Measurements from ENCODE around the gene UBE2J2.

The UBE2J2 gene

GRCh38 chr1:1302951-1303509 lies 29.4 kb upstream of the UBE2J2 start:
- peaks cover 13% of the 10 kb centered on the region for H3K4me1 ChIP-seq (ENCODE audit: control insufficient read depth, insufficient read depth, low read length)
- no peaks in the 10 kb centered on the region for H3K27me3 ChIP-seq (ENCODE audit: control insufficient read depth, insufficient read depth, low read length)
- H3K36me3 ChIP-seq (ENCODE audit: control insufficient read depth, insufficient read depth, low read length), result no peaks in the 10 kb centered on the region; the same call in 1 of the 2 replicates
- H3K4me3 ChIP-seq (ENCODE audit: low read length), result no peak overlapping the region
- no peak for DNase-seq (ENCODE audit: low read depth, low spot score)
- no peaks in the 10 kb centered on the region for H3K9me3 ChIP-seq (ENCODE audit: control insufficient read depth, insufficient read depth, low read length)
- no peak overlapping the region for H3K27ac ChIP-seq (ENCODE audit: low read length)
- no CpG with 5 or more reads among the region's 31 CpGs for WGBS (ENCODE audit: insufficient coverage, insufficient read length)

GRCh38 chr1:1302006-1302430 lies 28.4 kb upstream of the UBE2J2 start:
- H3K27me3 ChIP-seq (ENCODE audit: control insufficient read depth, insufficient read depth, low read length), result no peaks in the 10 kb centered on the region
- H3K9me3 ChIP-seq (ENCODE audit: control insufficient read depth, insufficient read depth, low read length), result no peaks in the 10 kb centered on the region
- no peaks in the 10 kb centered on the region; the same call in 1 of the 2 replicates for H3K36me3 ChIP-seq (ENCODE audit: control insufficient read depth, insufficient read depth, low read length)
- no peak overlapping the region for H3K4me3 ChIP-seq (ENCODE audit: low read length)
- no CpG with 5 or more reads among the region's 9 CpGs for WGBS (ENCODE audit: insufficient coverage, insufficient read length)
- H3K27ac ChIP-seq (ENCODE audit: low read length), result no peak overlapping the region
- peaks cover 13% of the 10 kb centered on the region for H3K4me1 ChIP-seq (ENCODE audit: control insufficient read depth, insufficient read depth, low read length)
- DNase-seq (ENCODE audit: low read depth, low spot score), result no peak

GRCh38 chr1:1300352-1300739 lies 26.7 kb upstream of the UBE2J2 start:
- peaks cover 6% of the 10 kb centered on the region for H3K4me1 ChIP-seq (ENCODE audit: control insufficient read depth, insufficient read depth, low read length)
- no CpG with 5 or more reads among the region's 12 CpGs for WGBS (ENCODE audit: insufficient coverage, insufficient read length)

GRCh38 chr1:1299686-1300351 lies 26.2 kb upstream of the UBE2J2 start:
- H3K36me3 ChIP-seq (ENCODE audit: control insufficient read depth, insufficient read depth, low read length), result no peaks in the 10 kb centered on the region; the same call in 1 of the 2 replicates
- H3K9me3 ChIP-seq (ENCODE audit: control insufficient read depth, insufficient read depth, low read length), result no peaks in the 10 kb centered on the region
- DNase-seq (ENCODE audit: low read depth, low spot score), result no peak
- H3K27ac ChIP-seq (ENCODE audit: low read length), result no peak overlapping the region
- H3K4me3 ChIP-seq (ENCODE audit: low read length), result no peak overlapping the region
- WGBS (ENCODE audit: insufficient coverage, insufficient read length), result no CpG with 5 or more reads among the region's 22 CpGs
- peaks cover 4% of the 10 kb centered on the region; the same call in 1 of the 2 replicates for H3K4me1 ChIP-seq (ENCODE audit: control insufficient read depth, insufficient read depth, low read length)
- no peaks in the 10 kb centered on the region for H3K27me3 ChIP-seq (ENCODE audit: control insufficient read depth, insufficient read depth, low read length)

More at GRCh38 chr1:1300352-1300739, 26.7 kb upstream of the UBE2J2 start:
- Histone ChIP-seq H3K27ac (ENCODE audit: low read length) (no peak overlapping the region), H3K4me3 (ENCODE audit: low read length) (no peak overlapping the region), H3K27me3 (ENCODE audit: control insufficient read depth, insufficient read depth, low read length) (no peaks in the 10 kb centered on the region), H3K36me3 (ENCODE audit: control insufficient read depth, insufficient read depth, low read length) (no peaks in the 10 kb centered on the region; the same call in 1 of the 2 replicates), H3K9me3 (ENCODE audit: control insufficient read depth, insufficient read depth, low read length) (no peaks in the 10 kb centered on the region)
- no peak for DNase-seq (ENCODE audit: low read depth, low spot score)

- Histone ChIP-seq H3K27me3 (ENCODE audit: control insufficient read depth, insufficient read depth, low read length) (no peaks in the 10 kb centered on the region), H3K4me1 (ENCODE audit: control insufficient read depth, insufficient read depth, low read length) (no peaks in the 10 kb centered on the region; the same call in 1 of the 2 replicates), H3K4me3 (ENCODE audit: low read length) (no peak overlapping the region), H3K36me3 (ENCODE audit: control insufficient read depth, insufficient read depth, low read length) (no peaks in the 10 kb centered on the region; the same call in 1 of the 2 replicates), H3K27ac (ENCODE audit: low read length) (no peak overlapping the region), H3K9me3 (ENCODE audit: control insufficient read depth, insufficient read depth, low read length) (no peaks in the 10 kb centered on the region)
- DNase-seq (ENCODE audit: low read depth, low spot score), result no peak
- WGBS (ENCODE audit: insufficient coverage, insufficient read length), result no CpG with 5 or more reads among the region's 30 CpGs
Measured at GRCh38 chr1:1298861-1299685, 25.4 kb upstream of the UBE2J2 start.

- H3K9me3 ChIP-seq (ENCODE audit: control insufficient read depth, insufficient read depth, low read length), result no peaks in the 10 kb centered on the region
- H3K27ac ChIP-seq (ENCODE audit: low read length), result no peak overlapping the region
- H3K4me3 ChIP-seq (ENCODE audit: low read length), result no peak overlapping the region
- no peak for DNase-seq (ENCODE audit: low read depth, low spot score)
- no peaks in the 10 kb centered on the region; the same call in 1 of the 2 replicates for H3K36me3 ChIP-seq (ENCODE audit: control insufficient read depth, insufficient read depth, low read length)
- H3K27me3 ChIP-seq (ENCODE audit: control insufficient read depth, insufficient read depth, low read length), result no peaks in the 10 kb centered on the region
- peaks cover 2% of the 10 kb centered on the region; the same call in 1 of the 2 replicates for H3K4me1 ChIP-seq (ENCODE audit: control insufficient read depth, insufficient read depth, low read length)
- WGBS (ENCODE audit: insufficient coverage, insufficient read length), result no CpG with 5 or more reads among the region's 31 CpGs
Measured at GRCh38 chr1:1297802-1298424, 24.3 kb upstream of the UBE2J2 start.

GRCh38 chr1:1296070-1297061 lies 22.7 kb upstream of the UBE2J2 start:
- no peak for DNase-seq (ENCODE audit: low read depth, low spot score)
- WGBS (ENCODE audit: insufficient coverage, insufficient read length), result no CpG with 5 or more reads among the region's 62 CpGs

GRCh38 chr1:1295154-1295923 lies 21.7 kb upstream of the UBE2J2 start:
- no CpG with 5 or more reads among the region's 35 CpGs for WGBS (ENCODE audit: insufficient coverage, insufficient read length)
- H3K27ac ChIP-seq (ENCODE audit: low read length), result no peak overlapping the region

More at GRCh38 chr1:1296070-1297061, 22.7 kb upstream of the UBE2J2 start:
- Histone ChIP-seq H3K27me3 (ENCODE audit: control insufficient read depth, insufficient read depth, low read length) (no peaks in the 10 kb centered on the region), H3K27ac (ENCODE audit: low read length) (no peak overlapping the region), H3K4me3 (ENCODE audit: low read length) (no peak overlapping the region), H3K4me1 (ENCODE audit: control insufficient read depth, insufficient read depth, low read length) (peaks cover 2% of the 10 kb centered on the region; the same call in 1 of the 2 replicates), H3K36me3 (ENCODE audit: control insufficient read depth, insufficient read depth, low read length) (no peaks in the 10 kb centered on the region; the same call in 1 of the 2 replicates), H3K9me3 (ENCODE audit: control insufficient read depth, insufficient read depth, low read length) (no peaks in the 10 kb centered on the region)

More at GRCh38 chr1:1295154-1295923, 21.7 kb upstream of the UBE2J2 start:
- no peak for DNase-seq (ENCODE audit: low read depth, low spot score)
- Histone ChIP-seq H3K4me1 (ENCODE audit: control insufficient read depth, insufficient read depth, low read length) (peaks cover 2% of the 10 kb centered on the region; the same call in 1 of the 2 replicates), H3K36me3 (ENCODE audit: control insufficient read depth, insufficient read depth, low read length) (no peaks in the 10 kb centered on the region; the same call in 1 of the 2 replicates), H3K4me3 (ENCODE audit: low read length) (no peak overlapping the region), H3K9me3 (ENCODE audit: control insufficient read depth, insufficient read depth, low read length) (no peaks in the 10 kb centered on the region), H3K27me3 (ENCODE audit: control insufficient read depth, insufficient read depth, low read length) (no peaks in the 10 kb centered on the region)

Data from iPS DF 6.9 (cell line).